ENCODE measurements around the gene NELL1.

Gene NELL1

DNA sequence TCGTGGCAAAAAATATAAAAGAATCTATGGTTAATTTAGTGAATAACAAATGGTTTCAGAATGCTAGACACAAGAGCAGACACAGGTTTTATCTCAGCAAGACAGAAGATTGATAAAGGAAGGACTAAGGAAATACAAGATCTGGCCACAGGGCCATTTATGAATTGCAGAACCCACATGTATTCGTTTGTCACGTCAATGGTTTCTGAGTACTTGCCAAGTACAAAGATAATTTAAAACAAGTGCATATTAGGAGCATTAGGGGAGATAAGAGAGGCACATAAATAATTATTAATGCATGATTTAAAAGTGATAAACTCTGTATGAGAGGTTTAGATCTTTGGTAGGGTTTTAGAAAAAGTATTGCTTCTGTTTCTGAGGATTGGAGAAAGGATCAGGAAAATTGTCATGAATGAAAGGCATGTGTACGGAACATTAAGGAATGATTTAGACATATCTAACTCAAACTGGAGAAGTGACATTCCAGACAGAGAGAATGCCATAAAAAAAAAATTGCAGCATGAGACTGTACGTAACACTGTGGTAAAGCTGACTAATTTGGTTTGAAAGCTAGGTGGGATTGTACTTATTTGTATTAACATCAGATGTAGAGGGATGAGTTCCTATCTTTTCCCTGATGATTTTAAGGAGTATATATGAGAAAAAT, 727.1 kb downstream of the NELL1 start:
- DNase-seq (ENCODE audit: low read depth in 1 of 2, low spot score in 1 of 2), result no peak
- no peaks in the 10 kb centered on the region for H3K27me3 ChIP-seq (ENCODE audit: insufficient read depth, poor library complexity, severe bottlenecking)
- no peak overlapping the region for H3K4me3 ChIP-seq (replicated peaks; ENCODE audit: insufficient read depth, low read length)
- TF ChIP-seq SPI1 (IDR thresholded peaks at IDR 0.05; ENCODE audit: borderline replicate concordance, low read depth) (no peak), POLR2AphosphoS5 (IDR thresholded peaks at IDR 0.05; ENCODE audit: low read depth) (no peak), GABPA (IDR thresholded peaks at IDR 0.05; ENCODE audit: low read depth) (no peak), CTCF (IDR thresholded peaks at IDR 0.05; ENCODE audit: insufficient read depth, low read length) (no peak)
- TF ChIP-seq, protein P1, sequence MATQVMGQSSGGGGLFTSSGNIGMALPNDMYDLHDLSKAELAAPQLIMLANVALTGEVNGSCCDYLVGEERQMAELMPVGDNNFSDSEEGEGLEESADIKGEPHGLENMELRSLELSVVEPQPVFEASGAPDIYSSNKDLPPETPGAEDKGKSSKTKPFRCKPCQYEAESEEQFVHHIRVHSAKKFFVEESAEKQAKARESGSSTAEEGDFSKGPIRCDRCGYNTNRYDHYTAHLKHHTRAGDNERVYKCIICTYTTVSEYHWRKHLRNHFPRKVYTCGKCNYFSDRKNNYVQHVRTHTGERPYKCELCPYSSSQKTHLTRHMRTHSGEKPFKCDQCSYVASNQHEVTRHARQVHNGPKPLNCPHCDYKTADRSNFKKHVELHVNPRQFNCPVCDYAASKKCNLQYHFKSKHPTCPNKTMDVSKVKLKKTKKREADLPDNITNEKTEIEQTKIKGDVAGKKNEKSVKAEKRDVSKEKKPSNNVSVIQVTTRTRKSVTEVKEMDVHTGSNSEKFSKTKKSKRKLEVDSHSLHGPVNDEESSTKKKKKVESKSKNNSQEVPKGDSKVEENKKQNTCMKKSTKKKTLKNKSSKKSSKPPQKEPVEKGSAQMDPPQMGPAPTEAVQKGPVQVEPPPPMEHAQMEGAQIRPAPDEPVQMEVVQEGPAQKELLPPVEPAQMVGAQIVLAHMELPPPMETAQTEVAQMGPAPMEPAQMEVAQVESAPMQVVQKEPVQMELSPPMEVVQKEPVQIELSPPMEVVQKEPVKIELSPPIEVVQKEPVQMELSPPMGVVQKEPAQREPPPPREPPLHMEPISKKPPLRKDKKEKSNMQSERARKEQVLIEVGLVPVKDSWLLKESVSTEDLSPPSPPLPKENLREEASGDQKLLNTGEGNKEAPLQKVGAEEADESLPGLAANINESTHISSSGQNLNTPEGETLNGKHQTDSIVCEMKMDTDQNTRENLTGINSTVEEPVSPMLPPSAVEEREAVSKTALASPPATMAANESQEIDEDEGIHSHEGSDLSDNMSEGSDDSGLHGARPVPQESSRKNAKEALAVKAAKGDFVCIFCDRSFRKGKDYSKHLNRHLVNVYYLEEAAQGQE (IDR thresholded peaks at IDR 0.05; ENCODE audit: insufficient replicate concordance, low read depth), result no peak
- no peak overlapping the region for H3K27ac ChIP-seq (replicated peaks)

DNA sequence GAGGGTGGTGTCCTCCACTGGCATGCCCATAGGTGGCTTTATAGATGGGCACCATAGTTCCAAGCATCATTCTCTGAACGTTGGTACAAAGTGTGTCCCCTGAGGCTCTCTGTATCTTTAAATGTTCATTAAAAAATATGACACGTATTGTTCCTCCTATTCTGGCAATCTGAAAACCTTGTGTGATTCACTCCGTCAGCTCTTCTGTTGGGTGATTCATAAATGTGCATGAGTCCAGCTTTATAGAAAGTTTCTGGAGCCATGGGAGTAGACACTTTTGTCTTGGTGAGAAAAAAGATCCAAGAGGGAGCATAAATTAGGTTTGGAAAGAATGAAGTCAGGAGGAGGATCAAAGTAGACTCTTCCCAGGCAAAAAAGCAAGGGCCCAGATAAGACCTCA, 728.8 kb downstream of the NELL1 start:
- DNase-seq (ENCODE audit: low read depth in 1 of 2, low spot score in 1 of 2), result no peak
- Histone ChIP-seq H3K4me3 (replicated peaks; ENCODE audit: insufficient read depth, low read length) (no peak overlapping the region), H3K27me3 (ENCODE audit: insufficient read depth, poor library complexity, severe bottlenecking) (no peaks in the 10 kb centered on the region), H3K27ac (replicated peaks) (no peak overlapping the region)
- TF ChIP-seq CTCF (IDR thresholded peaks at IDR 0.05; ENCODE audit: insufficient read depth, low read length), result no peak
- TF ChIP-seq SPI1 (IDR thresholded peaks at IDR 0.05; ENCODE audit: borderline replicate concordance, low read depth), result no peak
- TF ChIP-seq POLR2AphosphoS5 (IDR thresholded peaks at IDR 0.05; ENCODE audit: low read depth), result no peak
- TF ChIP-seq, protein P1 (IDR thresholded peaks at IDR 0.05; ENCODE audit: insufficient replicate concordance, low read depth), result no peak
- no peak for TF ChIP-seq GABPA (IDR thresholded peaks at IDR 0.05; ENCODE audit: low read depth)

- Histone ChIP-seq H3K4me3 (replicated peaks; ENCODE audit: insufficient read depth, low read length) (no peak overlapping the region), H3K27me3 (ENCODE audit: insufficient read depth, poor library complexity, severe bottlenecking) (no peaks in the 10 kb centered on the region), H3K27ac (replicated peaks) (no peak overlapping the region)
- DNase-seq (ENCODE audit: low read depth in 1 of 2, low spot score in 1 of 2), result no peak
- TF ChIP-seq POLR2AphosphoS5 (IDR thresholded peaks at IDR 0.05; ENCODE audit: low read depth), result no peak
- no peak for TF ChIP-seq SPI1 (IDR thresholded peaks at IDR 0.05; ENCODE audit: borderline replicate concordance, low read depth)
- no peak for TF ChIP-seq CTCF (IDR thresholded peaks at IDR 0.05; ENCODE audit: insufficient read depth, low read length)
- no peak for TF ChIP-seq GABPA (IDR thresholded peaks at IDR 0.05; ENCODE audit: low read depth)
Measured at GRCh38 chr11:21401496-21401895, 732.1 kb downstream of the NELL1 start.

DNA sequence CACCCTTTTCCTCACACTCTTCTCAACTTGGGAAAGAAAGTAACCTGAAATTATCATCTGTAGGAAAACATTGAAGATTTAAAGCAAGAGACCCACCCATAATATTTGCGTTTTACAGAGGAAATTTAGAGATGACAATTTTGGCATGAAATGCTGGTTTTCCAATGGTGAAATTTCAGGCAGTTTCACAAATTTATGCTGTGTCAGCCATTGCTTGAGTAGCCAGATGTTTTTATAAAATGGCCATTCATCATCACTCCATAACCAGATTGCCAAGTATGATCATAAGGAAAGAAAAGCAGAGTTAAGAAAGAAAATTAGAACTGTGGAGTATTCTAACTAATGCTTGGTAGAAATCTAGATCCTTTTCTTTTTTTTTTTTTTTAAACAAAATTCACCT, 732.9 kb downstream of the NELL1 start:
- no peak for DNase-seq (ENCODE audit: low read depth in 1 of 2, low spot score in 1 of 2)

More for the DNA sequence above, 732.9 kb downstream of the NELL1 start:
- TF ChIP-seq SPI1 (IDR thresholded peaks at IDR 0.05; ENCODE audit: borderline replicate concordance, low read depth) (no peak), GABPA (IDR thresholded peaks at IDR 0.05; ENCODE audit: low read depth) (no peak), CTCF (IDR thresholded peaks at IDR 0.05; ENCODE audit: insufficient read depth, low read length) (no peak), POLR2AphosphoS5 (IDR thresholded peaks at IDR 0.05; ENCODE audit: low read depth) (no peak)
- TF ChIP-seq, protein P1 (IDR thresholded peaks at IDR 0.05; ENCODE audit: insufficient replicate concordance, low read depth), result no peak
- Histone ChIP-seq H3K27ac (replicated peaks) (no peak overlapping the region), H3K4me3 (replicated peaks; ENCODE audit: insufficient read depth, low read length) (no peak overlapping the region), H3K27me3 (ENCODE audit: insufficient read depth, poor library complexity, severe bottlenecking) (no peaks in the 10 kb centered on the region)
